ENCODE measurements around the gene GNAL.
"Not testable (repeated sequence)": the region's sequence is repeated elsewhere in the genome, so short reads cannot be mapped to it uniquely, and the experiment has no call there.

Gene GNAL

DNA sequence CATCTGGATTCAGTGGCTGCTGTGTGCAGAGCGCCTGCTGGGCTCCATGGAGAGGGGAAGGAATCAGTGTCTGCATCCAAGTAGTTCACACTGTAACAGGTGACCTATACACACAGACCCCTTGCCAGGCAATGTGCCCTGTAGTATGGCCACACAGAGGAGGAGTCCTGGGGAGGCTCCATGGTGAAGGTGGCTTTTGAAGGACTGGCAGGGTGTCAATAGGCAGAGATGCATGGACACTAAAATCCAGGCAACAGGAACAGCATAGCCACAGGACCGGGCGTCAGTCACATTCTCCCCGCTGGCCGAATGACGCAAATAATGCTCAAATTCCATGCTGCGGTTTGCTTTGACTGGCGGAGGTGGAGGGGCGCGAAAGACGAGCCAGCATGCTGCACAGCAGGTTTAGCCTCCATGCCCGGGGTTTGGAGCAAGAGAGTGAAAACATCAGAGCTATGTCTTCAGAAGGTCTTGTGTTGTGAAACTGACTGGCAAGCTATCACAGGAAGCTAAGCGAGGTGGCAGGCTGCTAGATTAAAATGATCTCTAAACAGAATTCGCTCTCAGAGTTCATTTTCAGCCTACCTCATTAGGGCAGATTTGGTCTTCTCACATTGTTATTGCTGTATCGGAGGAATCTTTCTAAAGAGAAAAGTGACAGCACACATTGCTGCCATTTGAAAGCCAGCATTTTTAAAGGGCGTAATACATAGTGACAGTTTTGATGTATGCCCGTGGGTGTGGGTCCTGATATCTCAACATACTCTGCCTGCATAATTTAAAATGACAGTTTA, 161.0 kb downstream of the GNAL start:
- DNase-seq (ENCODE audit: low spot score), result peak; percentile 15

DNA sequence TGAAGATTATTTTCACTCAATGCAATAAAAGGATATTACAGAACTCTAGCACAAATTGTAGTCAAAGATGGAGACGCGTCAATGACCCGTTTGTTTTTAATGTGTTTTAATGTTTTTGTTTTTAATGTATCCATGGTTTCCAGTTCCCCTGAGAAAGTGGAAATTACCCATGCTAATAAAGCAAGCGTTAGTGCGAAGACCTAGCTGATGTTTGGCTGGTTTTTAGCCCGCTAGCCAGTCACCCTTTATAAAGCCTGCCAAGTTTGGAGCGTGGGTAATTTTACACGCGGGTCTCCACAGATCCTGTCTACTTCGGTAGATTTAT, 161.7 kb downstream of the GNAL start:
- peak; percentile 17 for DNase-seq (ENCODE audit: low spot score)

DNA sequence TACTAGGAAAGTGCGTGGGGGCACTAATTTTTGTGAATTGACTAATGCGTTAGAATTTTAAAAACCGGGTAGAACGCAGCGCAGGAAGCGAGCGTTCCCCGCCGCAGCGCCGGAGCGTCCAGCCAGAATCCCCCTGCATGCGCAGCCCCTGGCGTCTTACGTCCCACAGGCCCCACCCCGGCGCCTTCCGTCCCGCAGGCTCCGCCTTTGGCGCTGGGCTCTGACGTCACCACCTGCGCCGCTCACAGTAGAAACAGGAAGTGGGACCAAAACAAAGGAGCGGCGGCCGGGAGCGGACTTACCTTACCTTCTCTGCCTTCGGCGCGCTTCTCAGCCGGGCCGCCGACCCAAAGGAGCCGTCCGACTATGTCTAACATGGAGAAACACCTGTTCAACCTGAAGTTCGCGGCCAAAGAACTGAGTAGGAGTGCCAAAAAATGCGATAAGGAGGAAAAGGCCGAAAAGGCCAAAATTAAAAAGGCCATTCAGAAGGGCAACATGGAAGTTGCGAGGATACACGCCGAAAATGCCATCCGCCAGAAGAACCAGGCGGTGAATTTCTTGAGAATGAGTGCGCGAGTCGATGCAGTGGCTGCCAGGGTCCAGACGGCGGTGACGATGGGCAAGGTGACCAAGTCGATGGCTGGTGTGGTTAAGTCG, 162.2 kb downstream of the GNAL start, which contains the start of gene CHMP1B:
CHMP1B (plus strand) TSS at position 268 of the 660 bp plus-strand sequence; CDS start at position 367, 99 bp downstream.
- DNase-seq (ENCODE audit: low spot score), result peak; percentile 75

DNA sequence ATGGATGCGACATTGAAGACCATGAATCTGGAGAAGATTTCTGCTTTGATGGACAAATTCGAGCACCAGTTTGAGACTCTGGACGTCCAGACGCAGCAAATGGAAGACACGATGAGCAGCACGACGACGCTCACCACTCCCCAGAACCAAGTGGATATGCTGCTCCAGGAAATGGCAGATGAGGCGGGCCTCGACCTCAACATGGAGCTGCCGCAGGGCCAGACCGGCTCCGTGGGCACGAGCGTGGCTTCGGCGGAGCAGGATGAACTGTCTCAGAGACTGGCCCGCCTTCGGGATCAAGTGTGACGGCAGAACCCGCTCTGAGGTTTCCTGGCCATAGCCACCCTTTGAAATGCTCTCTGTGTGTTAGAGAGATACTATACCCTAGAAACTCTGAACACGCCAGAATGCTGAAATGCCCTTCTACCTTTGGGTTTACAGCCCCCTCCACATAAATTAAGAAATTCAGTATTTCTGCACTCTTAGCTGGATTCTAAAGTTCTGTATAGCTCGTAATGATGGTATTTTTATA, 162.8 kb downstream of the GNAL start:
- no peak for DNase-seq (ENCODE audit: low spot score)

DNA sequence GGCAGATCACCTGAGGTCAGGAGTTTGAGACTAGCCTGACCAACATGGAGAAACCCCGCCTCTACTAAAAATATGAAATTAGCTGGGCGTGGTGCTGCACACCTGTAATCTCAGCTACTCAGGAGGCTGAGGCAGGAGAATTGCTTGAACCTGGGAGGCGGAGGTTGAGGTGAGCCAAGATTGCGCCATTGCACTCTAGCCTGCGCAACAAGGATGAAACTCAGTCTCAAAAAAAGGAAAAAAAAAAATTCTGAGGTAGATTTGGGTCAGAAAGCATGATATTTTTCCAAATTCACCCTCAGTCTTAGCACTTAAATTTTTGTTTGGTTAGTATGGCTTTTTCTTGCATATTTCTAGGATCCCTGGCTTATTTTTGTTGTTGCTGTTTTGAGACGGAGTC, 165.5 kb downstream of the GNAL start:
- DNase-seq (ENCODE audit: low spot score), result not testable (repeated sequence)

DNA sequence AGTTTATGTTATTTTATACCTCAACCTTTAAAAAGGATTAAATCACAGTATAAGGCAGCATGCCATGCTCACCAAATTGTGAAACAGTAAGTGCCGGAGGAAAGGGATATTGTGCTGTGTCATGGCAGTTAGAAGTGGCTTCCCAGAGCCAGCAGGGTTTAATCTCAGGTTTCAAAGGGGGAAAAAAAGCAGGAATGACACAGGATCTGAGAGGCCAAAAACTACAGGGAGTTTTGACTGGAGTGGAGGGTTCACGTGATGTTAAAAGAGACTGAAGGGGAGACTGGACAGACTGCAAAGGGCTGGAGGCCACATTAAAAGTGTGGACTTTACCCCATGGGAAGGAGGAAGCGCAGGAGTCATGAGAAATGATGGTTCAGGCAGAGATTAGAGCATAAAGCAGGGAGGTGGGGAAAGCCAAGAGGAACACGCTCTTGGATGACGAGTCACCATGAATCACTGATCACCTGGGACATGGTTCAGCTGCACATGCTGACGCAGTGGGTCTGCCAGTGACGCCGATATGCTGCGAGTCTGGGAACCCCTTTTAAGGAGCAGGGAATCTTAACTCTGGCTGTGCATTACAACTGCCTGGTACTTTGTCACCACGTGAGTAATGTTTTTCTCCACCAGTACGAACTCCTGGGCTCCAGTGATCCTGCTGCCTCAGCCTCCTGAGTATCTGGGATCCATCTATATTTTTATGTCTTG, 168.3 kb downstream of the GNAL start:
- peak; percentile 57 for DNase-seq (ENCODE audit: low spot score)

DNA sequence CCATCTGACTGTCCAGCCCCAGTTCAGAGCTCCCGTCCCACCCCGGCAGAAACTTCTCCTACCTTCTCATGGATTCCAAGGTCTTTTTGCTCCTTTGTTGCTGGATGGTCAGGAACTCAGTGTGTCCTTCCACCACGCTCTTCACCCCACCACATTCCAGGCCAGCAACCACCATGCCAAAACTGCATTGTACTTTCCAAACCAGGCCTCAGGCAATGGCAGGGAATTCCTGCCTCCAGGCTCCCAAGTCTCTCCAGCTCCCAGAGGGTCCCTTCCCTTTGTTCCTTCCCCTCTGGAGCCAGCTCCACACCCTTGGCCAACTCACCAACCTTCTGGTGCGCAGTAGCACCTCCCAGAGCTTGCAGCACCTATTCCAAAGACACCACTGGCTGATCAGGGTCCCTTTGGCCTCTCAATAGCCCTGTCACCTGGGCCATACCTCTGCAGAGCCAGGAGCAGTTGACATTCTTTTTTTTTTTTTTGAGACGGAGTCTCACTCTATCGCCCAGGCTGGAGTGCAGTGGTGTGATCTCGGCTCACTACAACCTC, 170.3 kb downstream of the GNAL start:
- no peak for DNase-seq (ENCODE audit: low spot score)

DNA sequence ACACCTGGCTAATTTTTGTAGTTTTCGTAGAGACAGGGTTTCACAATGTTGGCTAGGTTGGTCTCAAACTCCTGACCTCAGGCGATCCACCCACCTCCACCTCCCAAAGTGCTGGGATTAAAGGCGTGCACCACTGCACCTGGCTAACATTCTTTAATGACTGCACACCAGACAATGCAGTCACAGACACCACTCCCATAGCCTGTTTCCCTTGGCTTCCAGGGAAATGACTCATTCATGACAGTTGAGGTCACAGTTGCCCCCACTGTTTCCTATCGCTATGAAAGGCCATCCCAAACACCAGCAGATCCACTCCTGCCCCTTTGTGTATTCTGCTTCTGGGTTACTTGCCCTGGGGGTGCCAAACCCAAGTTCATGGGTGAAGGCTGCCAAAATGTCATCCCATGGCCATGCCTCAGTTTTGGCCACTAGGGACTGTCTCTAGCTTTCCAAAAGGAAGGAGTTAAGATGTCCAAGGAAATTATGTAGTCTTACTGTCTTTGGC, 170.9 kb downstream of the GNAL start:
- DNase-seq (ENCODE audit: low spot score), result peak; percentile 42

DNA sequence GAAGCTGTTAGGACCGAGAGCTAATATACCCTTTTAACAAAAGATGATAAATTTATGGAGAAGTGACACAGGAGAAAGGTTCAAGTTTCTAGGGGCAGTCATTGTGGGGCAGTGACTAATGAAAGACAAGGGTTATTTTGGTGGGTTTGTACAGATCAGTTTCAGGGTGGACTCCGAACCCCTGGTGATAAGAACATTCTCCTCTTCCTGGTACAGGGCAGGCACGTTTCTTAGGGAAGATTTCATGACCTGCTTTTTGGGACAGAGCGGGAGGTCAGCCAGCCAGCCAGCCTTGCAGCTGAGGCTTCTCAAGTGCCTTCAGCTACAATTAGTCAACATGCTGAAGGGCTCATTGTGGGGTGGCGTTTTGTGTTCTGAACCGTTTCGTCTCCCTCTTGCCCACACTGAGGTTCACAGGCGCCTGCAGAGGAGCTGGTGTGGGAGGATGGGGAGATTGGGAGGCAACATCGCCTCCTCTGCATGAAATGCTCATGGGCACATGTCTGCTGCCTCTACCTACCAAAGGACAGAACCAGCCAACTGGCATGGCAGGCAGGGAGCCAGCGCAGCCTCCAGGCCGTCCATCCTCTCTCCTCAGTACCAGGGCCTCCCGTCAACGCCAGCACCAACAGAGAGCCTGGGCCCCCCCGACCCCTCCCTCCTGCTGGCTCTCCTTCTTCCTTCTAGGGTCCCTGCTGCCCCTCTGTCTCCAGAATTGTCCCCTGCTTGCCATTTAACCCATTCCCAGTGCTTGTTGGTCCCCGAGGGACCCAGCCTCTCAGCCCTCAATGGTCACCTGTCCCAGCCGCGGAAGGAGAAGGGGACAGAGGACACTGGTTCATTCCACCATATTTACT, 171.8 kb downstream of the GNAL start:
- no peak for DNase-seq (ENCODE audit: low spot score)

DNA sequence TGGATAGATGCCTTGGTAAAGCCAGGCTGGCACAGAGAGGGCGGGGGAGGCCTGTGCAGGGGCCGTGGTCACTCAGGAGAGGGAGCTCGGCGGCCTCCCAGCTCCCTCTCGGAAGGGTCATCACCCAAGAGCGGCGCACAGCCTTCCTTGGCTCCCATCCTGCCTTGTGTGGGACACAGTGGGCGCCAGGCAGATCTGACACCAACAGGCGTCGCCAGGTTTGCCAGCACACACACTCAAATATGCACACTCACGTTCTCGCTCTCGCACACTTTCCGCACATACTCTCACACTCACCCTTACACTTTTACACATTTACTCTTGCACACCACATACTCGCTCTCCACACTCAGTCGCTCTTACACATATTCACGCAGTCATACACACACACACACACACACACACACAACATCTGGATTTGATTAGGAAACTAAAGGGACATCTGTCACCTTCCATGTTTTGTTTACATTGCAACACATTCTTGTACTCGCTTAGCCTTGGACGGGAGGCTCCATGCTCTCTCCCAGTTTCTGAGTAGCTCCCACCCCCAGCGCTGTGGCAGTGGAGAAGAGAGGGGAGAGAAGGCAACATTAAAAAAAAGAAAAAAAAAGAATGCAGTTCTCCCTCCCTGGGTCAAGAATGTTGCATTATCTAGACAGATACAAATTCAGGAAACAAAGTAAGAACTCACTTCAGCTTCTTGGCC, 172.7 kb downstream of the GNAL start:
- no peak for DNase-seq (ENCODE audit: low spot score)

DNA sequence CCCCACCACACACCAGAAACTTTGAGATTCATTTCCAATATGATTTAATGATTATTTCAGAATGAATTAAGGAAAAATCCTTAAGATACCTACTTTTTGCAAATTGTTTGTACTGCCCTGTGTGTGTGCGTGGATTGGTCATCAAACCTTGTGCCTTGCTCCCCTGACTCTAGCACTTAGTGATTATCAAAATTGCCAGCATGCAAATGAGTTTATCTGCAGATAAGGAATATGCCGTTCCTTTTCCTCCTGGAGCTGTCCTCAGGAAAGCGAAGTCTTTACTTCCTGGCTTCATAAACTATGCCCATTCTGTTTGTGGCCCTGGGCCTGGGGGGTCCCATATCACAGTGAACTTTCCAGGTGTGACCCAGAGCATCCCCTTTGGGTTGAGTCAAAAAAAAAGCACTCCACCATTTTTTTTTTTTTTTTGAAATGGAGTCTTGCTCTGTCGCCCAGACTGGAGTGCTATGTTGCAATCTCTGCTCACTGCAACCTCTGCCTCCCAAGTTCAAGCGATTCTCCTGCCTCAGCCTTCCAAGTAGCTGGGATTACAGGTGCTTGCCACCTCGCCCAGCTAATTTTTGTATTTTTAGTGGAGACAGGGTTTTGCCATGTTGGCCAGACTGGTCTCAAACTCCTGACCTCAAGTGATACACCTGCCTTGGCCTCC, 173.5 kb downstream of the GNAL start:
- DNase-seq (ENCODE audit: low spot score), result no peak

DNA sequence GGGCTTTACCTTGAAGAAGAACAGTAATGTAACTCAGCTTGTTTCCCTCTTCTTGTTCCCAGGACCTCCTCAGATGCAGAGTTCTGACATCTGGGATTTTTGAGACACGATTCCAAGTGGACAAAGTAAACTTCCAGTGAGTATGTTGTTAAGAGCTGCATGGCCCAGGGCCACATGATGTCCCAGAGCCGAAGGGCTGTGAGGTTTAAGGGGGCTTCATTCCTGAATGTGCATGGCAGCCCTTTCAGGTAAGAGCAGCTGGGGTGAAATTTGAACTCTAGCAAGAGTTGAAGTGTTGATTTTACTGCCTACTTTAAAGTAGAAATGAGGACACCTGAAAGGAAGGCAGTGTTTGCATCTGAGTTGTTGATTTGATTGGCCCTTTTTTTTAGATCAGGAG, 175.4 kb downstream of the GNAL start:
- DNase-seq (ENCODE audit: low spot score), result no peak

DNA sequence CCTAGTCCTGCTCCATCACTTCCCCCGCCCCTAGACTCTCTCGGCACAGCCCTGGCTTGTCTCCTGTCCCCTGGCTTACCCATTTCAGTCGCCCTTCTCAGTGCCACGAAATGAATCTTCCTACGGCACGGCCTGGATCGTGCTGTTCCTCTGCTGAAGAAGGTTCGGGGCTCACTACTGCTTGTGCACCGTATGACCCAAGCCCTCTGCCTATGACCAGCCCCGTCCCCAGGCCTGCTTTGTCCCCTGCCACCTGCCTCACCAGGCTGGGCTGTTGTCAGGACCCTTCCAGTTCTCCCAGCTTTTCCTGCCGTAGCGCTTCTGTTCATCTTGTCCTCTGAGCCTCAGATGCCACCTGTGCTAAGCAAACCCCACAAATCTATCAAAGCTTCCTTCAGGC, 176.0 kb downstream of the GNAL start:
- no peak for DNase-seq (ENCODE audit: low spot score)

DNA sequence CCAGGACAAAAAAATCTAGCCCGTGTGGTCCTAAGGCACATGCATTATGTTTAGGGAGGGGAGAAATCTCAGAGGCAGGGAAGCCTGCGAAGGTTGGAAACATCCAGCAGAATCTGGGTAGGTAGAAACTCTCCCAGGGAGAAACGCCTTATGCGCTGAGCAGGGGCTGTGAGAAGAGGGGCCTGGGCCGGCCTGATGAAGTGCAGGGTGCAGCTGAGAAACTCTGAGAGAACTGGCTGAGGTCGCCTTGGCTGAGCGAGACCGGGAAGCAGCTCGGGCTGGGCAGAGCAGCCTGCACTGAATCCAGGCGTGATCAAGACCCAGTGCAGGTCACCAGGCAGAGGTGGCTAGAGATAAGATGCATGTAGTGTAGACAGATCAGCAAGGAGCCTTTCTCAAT, 177.3 kb downstream of the GNAL start:
- DNase-seq (ENCODE audit: low spot score), result no peak

DNA sequence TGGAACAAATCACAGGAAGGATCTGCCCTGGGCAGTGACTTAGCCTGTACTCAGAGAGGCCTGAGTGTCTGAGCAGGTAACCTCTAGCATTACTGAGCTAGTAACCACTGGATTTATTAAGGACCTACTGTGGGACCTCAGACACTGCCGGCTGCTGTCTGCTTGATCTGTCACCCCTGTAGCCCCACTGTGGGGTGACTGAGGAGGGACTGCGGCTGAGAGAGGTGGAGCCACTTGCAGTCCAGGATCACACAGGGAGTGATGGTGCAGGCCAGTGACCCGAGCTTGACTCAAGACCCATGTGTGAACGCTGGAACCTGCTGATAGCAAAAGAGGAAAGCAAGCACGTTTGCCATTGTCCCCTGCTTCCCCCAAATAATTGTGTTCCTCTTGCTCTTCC, 177.7 kb downstream of the GNAL start:
- DNase-seq (ENCODE audit: low spot score), result no peak

DNA sequence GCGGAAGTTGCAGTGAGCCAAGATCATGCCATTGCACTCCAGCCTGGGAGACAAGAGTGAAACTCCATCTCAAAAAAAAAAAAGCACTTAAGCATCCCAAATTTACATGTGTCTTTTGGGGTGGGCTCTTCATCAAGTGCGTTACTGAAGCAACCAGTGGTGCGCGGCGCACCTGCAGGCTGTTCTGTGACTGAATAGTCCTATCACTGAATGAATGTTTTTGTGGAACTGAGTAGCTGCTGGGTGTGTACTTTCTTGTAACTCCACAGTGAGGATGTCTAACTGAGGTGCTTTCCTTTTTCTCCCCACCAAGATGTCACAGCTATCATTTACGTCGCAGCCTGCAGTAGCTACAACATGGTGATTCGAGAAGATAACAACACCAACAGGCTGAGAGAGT, 179.2 kb downstream of the GNAL start:
- no peak for DNase-seq (ENCODE audit: low spot score)

DNA sequence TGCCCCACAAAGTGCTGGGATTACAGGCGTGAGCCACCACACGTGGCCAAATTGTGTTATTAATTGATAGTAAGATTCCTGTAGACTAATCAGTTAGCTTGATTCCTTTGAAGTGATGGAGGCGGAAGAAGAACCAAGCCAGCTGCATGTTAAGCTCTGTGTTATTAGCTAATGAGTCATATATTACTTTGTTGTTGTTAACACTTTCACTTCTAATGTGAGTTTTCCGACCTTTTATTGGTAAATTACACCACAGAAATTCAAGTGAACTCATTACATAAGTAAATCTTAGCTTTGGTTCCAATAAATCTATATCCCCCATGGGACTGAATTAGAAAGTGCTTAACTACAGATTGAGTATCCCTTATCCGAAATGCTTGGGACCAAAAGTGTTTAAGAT, 182.4 kb downstream of the GNAL start:
- peak; percentile 13 for DNase-seq (ENCODE audit: low spot score)

DNA sequence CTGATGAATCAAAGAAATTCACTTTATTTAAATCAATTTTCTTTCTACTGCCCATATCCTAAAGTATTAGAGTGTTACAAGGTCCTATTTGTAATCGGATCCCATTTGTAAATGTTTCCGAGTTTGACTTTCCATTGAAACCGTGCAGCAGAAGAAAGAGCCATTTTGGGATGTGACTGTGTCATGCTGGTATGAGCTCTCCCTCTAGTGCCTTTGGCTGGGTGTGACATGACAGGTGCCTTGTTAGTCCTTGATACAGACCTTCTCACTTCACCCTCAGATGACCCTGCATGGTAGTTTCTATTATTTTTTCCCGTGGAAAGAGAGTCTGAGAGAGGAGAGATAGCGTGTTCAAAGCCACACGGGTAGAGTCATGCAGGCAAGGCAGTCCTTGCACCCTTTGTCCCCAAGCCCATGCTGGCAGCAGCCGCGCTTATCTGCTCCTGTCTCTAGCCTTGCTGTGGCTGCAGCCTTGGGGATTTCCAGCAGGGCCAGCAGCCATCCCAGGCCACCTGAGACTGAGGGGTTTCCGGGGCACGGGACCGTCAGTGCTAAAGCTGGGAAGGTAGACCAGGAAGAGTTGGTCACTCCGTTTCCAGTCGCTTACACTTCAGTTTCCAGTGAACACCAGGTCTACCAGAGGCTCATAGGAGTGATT, 183.5 kb downstream of the GNAL start:
- DNase-seq (ENCODE audit: low spot score), result peak; percentile 32

DNA sequence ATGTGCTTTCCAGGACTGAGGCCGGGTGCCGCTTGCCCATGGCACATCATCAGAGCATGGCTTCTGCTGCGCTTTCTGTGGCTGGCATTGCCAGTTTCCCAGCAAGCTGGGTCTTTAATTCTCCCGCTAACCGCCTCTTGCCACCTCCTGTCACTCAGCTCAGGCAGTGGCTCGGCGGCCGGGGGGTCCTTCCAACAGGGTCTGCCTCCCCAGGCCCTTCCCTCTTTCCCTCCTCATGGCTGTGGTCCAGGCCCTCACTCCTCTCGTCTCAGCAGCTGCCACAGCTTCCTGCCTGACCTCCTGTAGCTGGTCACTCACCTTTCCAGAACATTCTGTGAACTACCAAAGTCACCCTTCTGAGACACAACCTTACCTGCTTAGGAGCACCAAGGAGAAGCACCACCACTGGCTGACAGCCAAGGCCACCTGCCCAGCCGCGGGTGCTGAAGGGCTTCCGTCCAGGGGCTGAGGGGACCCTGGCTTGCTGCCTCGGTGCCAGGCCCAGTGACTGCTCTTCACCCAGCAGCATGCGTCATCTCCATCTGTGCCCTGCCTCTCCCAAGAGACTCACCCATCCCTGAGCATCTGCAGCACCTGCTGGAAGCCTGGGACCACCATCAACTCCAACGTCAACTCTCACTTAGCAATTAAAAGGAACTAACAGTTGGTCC, 184.7 kb downstream of the GNAL start:
- DNase-seq (ENCODE audit: low spot score), result no peak
